Fibroblast of skin of right biceps (primary cell): ENCODE results near the gene SVIL.
"Not testable (repeated sequence)": the region's sequence is repeated elsewhere in the genome, so short reads cannot be mapped to it uniquely, and the experiment has no call there.

Experiments
- DNase-seq: peaks from one replicate; pipeline ENCODE4 v3.0.0-alpha.2; 2013

SVIL gene

GRCh38 chr10:29479081-29479925, 155.5 kb downstream of the SVIL start:
- no peak for DNase-seq

DNA sequence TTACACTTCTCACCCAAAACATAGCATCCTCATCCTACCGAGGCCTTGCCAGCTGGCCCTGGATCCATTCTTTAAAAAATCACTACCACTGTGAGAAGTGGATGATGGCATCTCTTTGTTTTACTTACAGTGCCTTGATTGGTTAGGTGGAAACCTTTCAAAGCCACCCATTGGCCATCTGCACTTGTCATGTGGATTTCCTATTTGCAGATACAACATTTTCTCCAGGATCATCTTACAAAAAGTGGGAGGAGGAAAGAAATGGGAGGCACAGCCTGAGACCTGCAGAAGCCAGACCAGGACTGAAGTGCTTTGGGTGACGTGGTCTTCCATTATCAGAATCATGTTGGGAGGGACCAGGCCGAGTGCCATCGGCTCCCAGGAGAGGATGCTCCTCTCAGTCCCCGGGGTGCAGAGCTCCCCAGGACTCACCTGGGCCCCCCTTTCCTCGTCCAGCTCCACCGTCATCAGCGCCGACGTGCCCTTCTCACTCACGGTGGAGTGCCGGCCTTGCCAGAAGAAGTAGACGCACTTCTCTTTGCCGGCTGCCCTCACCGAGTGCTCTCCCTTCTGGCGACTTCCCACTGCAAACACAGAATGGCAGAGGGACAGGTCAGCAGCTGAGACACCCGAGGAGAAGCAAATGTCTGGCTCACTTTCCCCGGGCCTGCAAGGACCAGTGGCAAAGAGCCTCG, 161.2 kb downstream of the SVIL start:
- DNase-seq = no peak

DNA sequence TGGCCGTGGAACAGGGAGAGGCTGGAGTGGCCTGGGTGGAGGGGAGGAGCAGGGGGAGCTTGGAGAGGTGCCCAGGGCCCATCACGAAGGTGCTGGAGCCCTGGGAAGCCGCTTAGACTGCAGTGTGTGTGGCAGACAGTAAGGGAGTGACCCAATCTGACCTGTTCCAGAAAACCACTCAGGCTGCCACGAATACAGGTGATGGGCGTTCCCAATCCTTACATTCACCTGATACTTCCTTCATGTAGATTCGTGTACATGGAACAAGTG, 161.7 kb downstream of the SVIL start:
- no peak for DNase-seq

GRCh38 chr10:29472301-29473086, 162.3 kb downstream of the SVIL start:
- DNase-seq = no peak

DNA sequence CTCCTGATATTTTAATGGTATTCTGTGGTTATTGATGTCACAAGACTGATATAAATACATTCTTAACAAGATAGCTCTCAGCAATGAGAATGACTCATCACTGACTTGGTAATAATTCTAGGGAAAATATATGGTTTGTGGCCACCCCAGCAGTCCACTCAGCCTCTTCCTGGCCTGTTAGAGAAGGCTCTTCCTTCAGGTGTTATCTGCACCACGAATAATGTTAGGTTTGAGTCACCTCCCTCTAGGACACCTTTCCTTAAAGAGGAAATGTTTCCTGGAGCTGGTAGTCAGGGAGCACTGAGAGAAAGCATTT, 163.3 kb downstream of the SVIL start:
- peak; percentile 87 for DNase-seq

GRCh38 chr10:29470843-29471543, 163.8 kb downstream of the SVIL start:
- peak; percentile 53 for DNase-seq

DNA sequence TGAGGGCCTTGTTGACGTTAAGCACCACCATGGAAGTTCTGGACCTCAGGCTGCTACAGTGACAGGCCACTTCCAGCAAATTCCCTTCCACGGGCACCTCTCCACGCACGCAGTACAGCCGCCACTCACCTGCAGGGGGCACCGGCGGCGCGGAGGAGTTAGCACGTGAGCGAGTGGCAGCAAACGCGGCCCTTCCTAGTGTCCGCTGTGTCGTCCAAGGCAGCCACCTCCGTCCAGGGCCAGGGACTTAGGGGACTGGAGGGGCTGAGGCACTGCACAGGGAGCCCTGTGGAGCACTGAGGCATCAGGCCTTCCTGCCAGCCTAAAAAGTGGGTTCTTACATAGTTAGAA, 164.4 kb downstream of the SVIL start:
- no peak for DNase-seq

DNA sequence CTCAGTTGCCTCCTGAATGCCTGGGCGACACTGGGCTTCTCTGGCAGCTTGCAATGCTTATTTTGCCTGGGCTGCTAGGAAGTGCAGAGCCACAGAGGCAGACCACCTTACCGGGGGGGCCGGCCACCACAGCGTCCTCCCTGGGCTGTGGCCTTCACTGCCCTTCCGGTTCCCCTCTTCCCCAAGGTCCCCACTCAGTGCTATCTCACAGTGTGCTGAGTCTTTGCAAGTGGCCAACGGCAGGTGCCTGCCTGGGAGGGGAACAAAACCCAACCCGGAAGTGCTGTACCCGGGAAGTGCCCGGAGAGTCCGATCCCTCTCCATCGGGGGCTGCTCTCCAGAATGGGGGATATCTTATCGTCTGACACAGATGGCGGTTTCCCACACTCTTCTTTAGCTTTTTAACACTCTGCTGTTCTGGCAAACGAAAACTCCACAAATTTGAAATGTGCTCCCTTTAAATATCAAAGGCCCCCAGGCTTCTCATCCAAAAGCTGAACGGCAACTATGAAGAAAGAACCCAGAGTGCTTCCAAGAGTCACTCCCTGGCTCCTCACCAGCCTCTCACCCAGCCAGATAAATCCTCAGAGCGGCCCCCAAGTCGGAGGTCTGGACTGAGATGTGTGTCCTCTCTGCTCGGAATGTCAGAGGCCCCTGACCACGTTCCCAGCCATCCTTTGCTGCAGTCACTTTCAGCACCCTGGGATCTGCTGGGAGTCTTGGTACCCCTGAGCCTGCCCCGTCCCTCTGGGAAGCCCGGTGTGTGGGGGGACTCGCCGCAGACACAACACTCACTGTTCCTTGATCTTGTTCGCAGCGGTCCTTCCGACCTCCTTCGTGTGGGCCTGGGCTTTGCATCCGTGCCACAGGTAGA, 165.1 kb downstream of the SVIL start:
- DNase-seq = no peak

GRCh38 chr10:29465384-29465783, 169.4 kb downstream of the SVIL start:
- no peak for DNase-seq

- not testable (repeated sequence) for DNase-seq
Observed at GRCh38 chr10:29464671-29465171, 170.1 kb downstream of the SVIL start.

DNA sequence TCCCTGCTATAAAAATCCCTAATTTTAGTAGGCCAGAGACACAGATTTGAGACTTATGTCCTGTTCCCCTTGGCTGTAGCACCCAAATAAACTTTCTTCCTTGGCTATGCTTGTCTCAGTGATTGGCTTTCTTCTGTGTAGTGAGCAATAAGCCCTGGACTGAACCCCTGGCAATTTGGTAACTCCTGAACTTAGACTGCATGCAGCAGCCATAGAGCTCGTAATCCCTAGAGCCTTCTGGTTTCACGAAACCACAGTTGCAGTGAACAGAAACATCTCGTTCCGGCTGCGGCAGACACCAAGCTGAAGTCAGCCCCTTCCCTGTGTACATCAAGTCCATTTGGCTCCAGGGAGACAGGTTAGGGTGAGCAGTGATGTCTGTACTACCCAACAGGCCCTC, 173.7 kb downstream of the SVIL start:
- DNase-seq = no peak

GRCh38 chr10:29458190-29458589, 176.6 kb downstream of the SVIL start:
- DNase-seq = not testable (repeated sequence)

- no peak for DNase-seq
Observed at GRCh38 chr10:29455095-29455494, 179.7 kb downstream of the SVIL start.

GRCh38 chr10:29454250-29454649, 180.5 kb downstream of the SVIL start:
- no peak for DNase-seq

GRCh38 chr10:29452546-29452945, 182.2 kb downstream of the SVIL start:
- DNase-seq = no peak

- no peak for DNase-seq
Observed at GRCh38 chr10:29451946-29452345, 182.8 kb downstream of the SVIL start.

- DNase-seq = no peak
Observed at GRCh38 chr10:29450405-29450804, 184.4 kb downstream of the SVIL start.

- peak; percentile 59 for DNase-seq
Observed at GRCh38 chr10:29448756-29449592, 185.8 kb downstream of the SVIL start.

- no peak for DNase-seq
Observed at GRCh38 chr10:29448125-29448524, 186.6 kb downstream of the SVIL start.

DNA sequence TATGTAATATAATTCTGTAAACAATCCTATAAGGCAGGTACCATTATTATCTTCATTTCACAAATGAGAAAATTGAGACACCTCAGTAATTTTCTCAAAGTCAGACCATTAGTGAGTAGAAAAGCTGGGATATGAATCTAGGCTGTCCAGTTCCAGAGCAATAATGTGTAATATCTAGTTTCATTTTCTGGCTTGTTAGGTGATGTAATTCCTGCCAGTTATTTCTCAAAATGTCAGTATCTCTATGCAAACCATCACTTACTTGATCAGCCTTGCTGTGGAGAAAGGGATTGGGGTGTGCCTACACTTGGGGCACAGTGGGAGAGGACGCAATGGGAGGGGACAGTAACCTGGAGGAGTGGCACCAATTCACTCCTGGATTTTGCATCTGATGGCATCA, 188.4 kb downstream of the SVIL start:
- DNase-seq = peak; percentile 26
